MM.1S (cell line): Measurements from ENCODE around the gene DOK4.

Experiments used
- CTCF ChIP-seq: fragments of 300-600 bp; sonication (generic); IDR thresholded peaks from 2 replicates; pipeline ENCODE4 v1.5.1; 2016; ENCODE audit warnings: antibody characterized with exemption, low read length, mixed read lengths
- EZH2phosphoT487 ChIP-seq: fragments of 300-600 bp; sonication (generic); IDR thresholded peaks from 2 replicates; pipeline ENCODE4 v1.6.1; 2018; ENCODE audit warnings: antibody characterized with exemption, low read length

GRCh38 chr16:57423152-57423551 lies 63.1 kb downstream of the DOK4 start:
- no peak for TF ChIP-seq EZH2phosphoT487
- TF ChIP-seq CTCF: no peak
